GM12801 (cell line): Measurements from ENCODE around the gene ALOX15.

Source experiments
- TF ChIP-seq, protein P1 (sequence below): IDR thresholded peaks from one replicate; pipeline ENCODE4 v1.5.1; 2011; ENCODE audit warnings: control low read depth; ENCODE audit not compliant: insufficient read length; ENCODE audit errors: extremely low read depth

The ALOX15 gene

DNA sequence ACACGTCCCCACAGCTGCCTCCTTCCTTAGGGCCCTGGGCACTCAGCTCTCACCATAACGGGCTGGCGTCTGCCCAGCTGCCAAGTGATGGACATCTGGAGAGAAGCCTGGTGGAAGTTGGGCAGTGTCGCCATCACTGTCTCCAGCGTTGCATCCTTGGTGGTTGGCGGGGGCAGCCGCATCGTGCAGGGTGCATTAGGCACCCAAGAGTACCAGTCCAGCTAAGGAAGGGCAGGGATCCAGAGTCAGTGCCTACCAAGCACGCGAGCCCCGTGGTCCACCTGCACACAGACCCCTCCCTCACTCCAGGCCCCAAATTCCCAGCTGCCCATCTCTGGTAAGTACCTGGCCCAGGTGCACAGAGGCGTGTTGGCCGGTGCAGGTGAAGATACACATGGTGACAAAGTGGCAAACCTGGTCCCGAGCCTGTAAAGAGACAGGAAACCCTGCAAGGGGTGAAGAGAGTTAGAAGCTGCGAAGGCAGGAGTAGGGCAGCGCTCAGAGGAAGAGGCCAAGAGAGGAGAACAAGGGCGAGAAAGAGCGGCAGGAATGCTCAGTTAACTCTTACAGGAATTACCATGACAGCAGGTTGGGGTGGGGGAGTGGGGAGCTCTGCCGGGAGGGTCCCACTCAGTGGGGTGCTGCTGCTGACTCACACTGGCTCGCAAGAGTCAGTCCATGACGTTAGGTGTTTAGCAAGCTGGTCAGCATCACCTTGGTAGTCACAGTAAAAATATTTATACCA lies 9.5 kb downstream of the ALOX15 start:
- TF ChIP-seq, protein P1, sequence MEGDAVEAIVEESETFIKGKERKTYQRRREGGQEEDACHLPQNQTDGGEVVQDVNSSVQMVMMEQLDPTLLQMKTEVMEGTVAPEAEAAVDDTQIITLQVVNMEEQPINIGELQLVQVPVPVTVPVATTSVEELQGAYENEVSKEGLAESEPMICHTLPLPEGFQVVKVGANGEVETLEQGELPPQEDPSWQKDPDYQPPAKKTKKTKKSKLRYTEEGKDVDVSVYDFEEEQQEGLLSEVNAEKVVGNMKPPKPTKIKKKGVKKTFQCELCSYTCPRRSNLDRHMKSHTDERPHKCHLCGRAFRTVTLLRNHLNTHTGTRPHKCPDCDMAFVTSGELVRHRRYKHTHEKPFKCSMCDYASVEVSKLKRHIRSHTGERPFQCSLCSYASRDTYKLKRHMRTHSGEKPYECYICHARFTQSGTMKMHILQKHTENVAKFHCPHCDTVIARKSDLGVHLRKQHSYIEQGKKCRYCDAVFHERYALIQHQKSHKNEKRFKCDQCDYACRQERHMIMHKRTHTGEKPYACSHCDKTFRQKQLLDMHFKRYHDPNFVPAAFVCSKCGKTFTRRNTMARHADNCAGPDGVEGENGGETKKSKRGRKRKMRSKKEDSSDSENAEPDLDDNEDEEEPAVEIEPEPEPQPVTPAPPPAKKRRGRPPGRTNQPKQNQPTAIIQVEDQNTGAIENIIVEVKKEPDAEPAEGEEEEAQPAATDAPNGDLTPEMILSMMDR: no peak

- TF ChIP-seq, protein P1: no peak
Observed at GRCh38 chr17:4631431-4631830, 10.0 kb downstream of the ALOX15 start.

- TF ChIP-seq, protein P1: no peak
Observed at GRCh38 chr17:4626734-4627256, 14.7 kb downstream of the ALOX15 start.

GRCh38 chr17:4625181-4625617 lies 16.3 kb downstream of the ALOX15 start:
- TF ChIP-seq, protein P1: no peak

GRCh38 chr17:4623249-4623648 lies 18.2 kb downstream of the ALOX15 start:
- TF ChIP-seq, protein P1: no peak

- TF ChIP-seq, protein P1: no peak
Observed at GRCh38 chr17:4622375-4622774, 19.1 kb downstream of the ALOX15 start.

- TF ChIP-seq, protein P1: no peak
Observed at GRCh38 chr17:4620531-4621101, 20.9 kb downstream of the ALOX15 start.
